ENCODE data around the gene ILF2.
"Not testable (repeated sequence)": the region's sequence is repeated elsewhere in the genome, so short reads cannot be mapped to it uniquely, and the experiment has no call there.

ILF2 gene

DNA sequence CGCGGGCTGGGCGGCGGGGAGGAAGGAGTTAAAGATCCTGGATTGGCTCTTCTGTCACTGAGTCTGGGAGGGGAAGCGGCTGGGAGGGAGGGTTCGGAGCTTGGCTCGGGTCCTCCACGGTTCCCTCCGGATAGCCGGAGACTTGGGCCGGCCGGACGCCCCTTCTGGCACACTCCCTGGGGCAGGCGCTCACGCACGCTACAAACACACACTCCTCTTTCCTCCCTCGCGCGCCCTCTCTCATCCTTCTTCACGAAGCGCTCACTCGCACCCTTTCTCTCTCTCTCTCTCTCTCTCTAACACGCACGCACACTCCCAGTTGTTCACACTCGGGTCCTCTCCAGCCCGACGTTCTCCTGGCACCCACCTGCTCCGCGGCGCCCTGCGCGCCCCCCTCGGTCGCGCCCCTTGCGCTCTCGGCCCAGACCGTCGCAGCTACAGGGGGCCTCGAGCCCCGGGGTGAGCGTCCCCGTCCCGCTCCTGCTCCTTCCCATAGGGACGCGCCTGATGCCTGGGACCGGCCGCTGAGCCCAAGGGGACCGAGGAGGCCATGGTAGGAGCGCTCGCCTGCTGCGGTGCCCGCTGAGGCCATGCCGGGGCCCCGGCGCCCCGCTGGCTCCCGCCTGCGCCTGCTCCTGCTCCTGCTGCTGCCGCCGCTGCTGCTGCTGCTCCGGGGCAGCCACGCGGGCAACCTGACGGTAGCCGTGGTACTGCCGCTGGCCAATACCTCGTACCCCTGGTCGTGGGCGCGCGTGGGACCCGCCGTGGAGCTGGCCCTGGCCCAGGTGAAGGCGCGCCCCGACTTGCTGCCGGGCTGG, 7.9 kb upstream of the ILF2 start, which contains the start of gene NPR1:
TSS of gene NPR1 (plus strand) at position 170 of the 818 bp plus-strand sequence. CDS start at position 591, 421 bp downstream.
- peak in 1 of 6 experiments; percentile 40 for DNase-seq

DNA sequence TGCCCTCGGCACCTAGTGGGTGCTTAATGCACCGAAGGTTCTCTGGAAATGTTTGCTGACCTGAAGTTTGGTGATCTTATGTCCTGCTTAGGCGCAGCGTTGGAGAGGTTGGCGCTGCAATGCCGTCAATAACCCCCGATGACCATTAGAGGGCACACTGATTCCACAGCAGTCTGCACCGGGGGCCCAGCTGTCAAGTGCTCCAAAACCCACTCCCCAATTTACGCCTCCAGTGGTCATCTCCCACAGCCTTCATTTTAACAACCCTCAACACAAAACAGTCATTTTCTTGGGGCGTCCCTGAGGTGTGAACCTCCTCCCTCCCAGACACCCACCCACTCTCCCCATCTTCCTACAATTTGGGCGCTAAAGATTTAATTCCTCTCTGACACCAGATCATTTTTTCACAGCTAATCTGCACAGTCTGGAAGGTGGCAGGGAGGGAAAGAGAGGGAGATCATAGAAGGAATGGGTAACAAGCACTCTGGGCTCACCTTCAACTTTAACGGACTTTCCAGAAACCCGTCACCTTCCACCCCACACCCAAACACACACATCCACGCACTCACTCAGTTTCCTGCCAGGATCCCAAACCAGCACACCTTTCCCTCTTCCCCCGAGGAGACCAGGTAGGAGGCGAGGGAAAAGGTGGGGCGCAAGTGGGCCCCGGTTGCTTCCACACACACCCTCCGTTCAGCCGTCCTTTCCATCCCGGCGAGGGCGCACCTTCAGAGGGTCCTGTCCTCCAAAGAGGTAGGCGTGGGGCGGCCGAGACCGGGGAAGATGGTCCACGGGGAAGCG, 7.1 kb upstream of the ILF2 start:
- DNase-seq = peak in 5 of 6 experiments; percentile 6 to 54 (median 28)

DNA sequence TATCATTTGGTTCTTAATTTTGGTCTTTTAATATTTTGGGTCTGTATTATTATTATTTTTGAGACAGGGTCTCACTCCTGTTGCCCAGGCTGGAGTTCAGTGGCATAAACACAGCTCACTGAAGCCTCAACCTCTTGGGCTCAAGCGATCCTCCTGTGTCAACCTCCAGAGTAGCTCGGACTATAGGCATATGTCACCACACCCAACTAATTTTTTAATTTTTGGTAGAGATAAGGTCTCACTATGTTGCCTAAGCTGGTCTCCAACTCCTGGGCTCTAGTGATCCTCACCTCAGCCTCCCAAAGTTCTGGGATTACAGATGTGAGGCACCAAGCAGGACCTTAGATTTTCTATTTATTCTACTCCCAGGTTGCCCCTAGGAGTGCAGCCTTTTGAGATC, 2.7 kb upstream of the ILF2 start:
- no peak for DNase-seq

DNA sequence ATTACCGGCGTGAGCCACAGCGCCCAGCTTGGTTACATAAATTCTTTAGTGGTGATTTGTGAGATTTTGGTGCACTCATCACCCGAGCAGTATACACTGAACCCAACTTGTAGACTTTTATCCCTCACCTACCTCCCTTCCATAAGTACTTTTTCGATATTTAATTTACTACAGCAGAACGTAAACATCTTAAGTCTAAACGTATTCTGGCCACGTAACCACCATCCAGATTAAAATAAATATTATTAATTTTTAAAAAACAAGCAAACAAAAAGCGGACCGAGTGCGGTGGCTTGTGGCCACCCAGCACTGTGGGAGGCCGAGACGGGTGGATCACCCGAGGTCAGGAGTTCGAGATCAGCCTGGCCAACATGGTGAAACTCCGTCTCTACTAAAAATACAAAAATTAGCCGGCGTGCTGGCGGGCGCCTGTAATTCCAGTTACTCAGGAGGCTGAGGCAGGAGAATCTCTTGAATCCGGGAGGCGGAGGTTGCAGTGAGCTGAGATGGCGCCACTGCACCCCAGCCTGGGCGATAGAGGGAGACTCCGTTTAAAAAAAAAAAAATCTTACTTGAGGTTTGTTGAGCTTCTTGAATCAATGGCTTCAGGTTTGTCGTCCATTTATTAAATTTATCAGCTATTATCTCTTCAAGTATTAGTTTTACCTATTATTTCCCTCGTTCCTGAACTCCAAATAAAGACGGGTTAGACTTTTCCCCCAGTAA, 998 bp upstream of the ILF2 start:
- peak; percentile 16 to 82 (median 45) for DNase-seq

DNA sequence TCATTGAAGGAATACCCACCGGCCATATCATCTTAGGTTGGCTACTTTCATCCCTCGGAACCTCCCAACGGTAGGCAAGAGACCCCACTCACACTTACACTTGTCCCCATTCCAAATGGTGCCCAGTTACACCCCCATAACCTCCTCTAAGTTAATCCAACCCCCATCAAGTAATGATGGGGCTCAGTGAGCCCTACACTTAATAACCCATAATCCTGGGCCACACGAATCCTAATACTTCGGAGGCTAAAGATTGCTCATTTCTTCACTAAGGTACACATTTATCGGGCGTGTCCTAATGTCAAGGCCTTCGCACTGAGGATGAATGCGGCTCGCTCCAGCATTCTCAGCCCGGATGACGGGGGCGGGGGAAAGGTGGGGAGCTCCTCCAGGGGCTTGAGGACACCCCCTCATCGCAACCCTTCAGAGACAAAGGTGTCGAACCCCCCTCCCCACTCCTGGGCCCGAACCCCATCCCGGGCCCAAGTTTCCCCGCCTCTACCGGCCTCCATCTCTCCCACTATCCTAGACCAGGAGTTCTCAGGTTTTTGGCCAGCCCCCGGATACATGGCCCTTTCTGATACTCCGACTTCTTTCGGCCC, 435 bp downstream of the ILF2 start:
- peak in 1 of 6 experiments; percentile 35 for DNase-seq

DNA sequence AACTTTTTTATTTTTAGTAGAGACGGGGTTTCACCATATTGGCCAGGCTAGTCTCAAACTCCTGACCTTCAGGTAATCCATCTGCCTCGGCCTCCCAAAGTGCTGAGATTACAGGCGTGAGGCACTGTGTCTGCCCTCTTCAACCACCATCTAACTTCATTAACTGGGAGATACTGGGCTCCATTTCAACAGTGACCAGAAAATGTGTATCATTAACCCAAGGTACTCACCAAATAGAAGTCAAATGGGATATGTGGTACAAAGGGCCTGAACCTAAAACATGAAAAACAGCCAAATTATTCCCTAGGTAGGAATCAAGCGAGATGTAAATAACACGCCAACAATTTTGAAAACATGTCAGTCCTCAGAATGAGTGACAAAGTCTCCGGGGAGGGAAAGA, 1.2 kb downstream of the ILF2 start:
- DNase-seq = no peak

DNA sequence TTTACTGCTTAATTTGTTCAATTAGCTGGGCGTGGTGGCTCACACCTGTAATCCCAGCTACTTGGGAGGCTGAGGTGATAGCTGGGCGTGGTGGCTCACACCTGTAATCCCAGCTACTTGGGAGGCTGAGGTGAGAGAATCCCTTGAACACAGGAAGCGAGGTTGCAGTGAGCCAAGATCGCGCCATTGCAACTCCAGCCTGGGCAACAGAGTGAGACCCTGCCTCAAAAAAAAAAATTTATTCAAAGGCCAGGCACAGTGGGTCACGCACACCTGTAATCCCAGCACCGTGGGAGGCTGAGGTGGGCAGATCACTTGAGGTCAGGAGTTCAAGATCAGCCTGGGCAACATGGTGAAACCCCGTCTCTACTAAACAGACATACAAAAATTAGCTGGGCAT, 2.1 kb downstream of the ILF2 start:
- not testable (repeated sequence) for DNase-seq

DNA sequence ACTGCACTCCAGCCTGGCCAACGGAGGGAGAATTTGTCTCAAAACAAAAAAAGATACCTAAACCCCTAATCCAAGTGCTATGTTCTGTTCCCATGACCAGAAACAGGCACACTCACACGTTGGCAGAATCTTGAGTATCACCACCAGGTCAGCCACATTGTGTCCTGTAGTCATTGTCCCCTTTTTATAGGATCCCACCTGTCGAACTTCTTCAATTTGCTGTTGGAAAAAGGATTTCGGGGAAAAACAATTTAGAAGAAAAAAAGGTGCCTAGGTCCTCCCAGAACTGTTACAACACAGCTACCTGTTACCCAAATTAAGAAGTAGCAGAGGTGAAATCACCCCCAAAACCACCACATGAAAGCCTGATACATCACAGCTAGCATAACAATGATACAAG, 3.4 kb downstream of the ILF2 start:
- no peak for DNase-seq

DNA sequence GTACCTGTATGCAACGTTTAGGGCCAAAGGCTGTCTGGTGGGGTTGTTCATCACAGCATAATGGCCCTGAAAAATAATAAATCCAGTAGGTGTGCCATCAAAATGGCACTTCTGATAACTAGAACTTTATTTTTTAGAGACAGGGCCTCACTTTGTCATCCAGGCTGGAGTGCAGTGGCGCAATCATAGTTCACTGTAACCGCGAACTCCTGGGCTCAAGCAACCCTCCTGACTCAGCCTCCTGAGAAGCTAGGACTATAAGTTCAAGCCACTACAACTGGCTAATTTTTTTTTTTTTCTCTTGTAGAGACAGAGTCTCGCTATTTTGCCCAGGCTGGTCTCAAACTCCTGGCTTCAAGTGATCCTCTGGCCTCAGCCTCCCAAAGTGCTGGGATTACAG, 7.6 kb downstream of the ILF2 start:
- DNase-seq = no peak

DNA sequence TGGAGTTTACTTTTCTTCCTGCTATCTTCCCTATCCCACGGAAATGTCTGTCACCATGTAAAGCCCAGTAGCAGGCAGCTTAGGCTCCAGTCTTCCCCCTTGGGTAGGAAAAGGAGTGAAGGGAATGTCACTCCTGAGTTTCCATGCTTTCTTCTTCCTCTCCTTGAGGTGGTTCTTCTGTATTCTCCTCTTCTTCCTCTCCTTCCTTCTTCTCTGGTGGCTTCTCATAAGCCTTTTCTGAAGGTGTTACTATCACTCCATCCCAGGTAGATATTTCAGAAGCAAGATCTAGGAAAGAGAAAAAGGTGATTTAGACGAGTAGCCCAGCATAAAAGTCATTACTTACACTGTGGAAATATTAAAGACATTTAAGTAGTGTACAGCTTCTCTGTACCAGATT, 8.5 kb downstream of the ILF2 start:
- DNase-seq = no peak

DNA sequence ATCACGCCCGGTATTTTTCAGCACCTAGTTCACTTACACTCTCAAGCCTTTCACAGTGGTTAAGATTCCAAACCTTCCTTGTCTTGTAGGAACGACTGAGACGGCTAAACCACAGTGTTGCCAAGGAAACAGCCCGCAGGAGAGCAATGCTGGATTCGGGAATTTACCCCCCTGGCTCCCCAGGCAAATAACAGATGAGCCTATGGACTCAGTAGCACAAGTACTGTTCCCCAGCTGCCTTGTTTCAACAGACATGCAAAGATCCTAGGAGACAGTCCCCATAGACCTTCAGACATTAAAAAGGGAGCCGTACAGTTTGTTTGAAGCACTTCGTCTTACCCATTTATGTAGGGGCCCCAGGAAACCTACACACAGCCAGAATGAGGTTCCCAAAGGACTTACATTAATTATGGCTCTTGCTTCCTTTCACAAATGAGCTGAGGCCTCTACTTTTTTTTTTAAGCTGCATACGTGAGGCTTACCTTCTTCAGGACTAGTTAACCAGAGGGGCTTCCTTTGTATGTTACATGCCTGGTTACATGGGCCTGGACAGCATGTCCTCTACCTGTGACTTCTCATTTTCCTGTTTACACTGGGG, 9.6 kb downstream of the ILF2 start:
- peak in 1 of 6 experiments; percentile 11 for DNase-seq

DNA sequence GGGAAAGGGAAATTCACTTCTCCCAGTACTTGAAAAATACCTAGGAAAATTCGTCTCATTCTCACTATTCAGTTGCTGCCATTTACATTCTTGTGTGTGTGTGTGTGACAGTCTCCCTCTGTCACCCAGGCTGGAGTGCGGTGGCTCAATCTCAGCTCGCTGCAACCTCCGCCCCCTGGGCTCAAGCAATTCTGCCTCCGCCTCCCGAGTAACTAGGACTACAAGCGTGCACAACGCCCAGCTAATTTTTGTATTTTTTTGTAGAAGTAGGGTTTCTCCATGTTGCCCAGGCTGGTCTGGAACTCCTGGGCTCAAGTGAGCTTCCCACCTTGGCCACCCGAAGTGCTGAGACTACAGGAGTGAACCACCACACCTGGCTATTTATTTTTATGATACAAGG, 11.1 kb downstream of the ILF2 start:
- no peak for DNase-seq

DNA sequence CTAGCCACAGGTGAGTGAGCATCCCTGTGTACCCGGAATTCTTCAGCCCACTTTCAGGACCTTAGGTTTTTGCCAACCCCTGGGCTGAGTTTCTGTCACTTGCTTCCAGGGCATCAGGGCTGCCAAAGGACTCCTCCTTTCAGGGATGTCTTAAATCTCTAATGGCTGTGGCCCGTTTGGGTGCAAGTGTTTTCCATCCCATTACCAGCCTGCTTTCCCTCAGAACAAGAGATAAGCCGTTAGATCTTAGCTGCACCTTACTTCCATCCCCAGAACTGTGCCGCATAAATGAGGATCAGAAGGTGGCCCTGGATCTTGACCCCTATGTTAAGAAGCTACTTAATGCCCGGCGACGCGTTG, 11.6 kb downstream of the ILF2 start:
- no peak for DNase-seq

DNA sequence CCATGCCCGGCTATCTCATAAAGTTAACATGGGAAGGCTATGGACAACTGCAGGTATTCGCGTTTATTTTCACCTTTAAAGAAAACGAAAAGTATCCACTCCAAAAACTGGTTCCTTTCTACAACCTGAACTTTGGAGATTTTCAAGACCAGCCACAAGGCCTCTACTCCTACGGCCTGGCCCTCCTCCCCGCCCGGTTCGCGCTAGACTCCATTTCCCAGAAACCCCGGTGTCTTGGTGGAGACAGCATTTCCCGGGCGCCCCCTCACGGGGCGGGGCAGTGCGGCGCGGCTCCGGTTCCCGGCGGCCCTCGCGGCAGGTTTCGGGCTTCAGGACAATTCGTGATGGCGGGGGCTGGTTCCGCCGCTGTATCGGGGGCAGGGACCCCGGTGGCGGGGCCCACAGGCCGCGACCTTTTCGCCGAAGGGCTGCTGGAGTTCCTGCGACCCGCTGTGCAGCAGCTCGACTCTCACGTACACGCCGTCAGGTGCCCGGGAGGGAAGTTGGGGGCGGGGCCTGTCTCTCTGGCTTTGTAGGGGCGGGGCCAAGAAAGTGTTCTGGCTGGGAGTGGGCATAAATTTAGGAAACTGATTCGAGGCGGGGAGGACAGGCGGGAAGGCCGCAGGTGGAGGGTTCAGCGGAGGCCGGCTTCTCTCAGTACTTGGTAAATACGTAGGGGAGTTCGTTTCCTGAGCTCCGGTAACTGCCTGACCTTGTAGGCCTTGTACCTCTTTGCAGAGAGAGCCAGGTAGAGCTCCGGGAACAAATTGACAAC, 12.2 kb downstream of the ILF2 start, which contains the start of gene SNAPIN:
TSS of gene SNAPIN (plus strand) at position 304 of the 775 bp plus-strand sequence. CDS start at position 345, 41 bp downstream.
- peak; percentile 73 to 97 (median 86) for DNase-seq

DNA sequence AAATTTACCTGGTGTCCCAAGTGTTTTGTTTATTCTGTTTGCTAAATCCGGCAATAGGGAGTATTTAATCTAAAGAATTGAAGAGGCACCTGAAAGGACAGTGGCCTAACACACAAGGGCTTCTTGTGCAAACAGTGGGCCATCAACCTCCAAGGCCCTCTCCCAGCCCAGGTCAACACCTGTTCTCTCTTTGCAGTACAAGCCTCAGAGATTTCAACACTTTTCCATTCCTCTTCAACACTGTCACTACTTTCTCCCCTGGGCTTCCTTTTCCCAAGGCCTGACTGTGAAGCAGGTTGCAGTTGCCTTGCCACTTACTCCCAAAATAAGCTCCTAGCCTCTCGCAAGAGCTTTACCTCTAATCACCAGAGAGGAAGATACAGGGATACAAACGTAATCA, 15.5 kb downstream of the ILF2 start:
- DNase-seq = no peak

DNA sequence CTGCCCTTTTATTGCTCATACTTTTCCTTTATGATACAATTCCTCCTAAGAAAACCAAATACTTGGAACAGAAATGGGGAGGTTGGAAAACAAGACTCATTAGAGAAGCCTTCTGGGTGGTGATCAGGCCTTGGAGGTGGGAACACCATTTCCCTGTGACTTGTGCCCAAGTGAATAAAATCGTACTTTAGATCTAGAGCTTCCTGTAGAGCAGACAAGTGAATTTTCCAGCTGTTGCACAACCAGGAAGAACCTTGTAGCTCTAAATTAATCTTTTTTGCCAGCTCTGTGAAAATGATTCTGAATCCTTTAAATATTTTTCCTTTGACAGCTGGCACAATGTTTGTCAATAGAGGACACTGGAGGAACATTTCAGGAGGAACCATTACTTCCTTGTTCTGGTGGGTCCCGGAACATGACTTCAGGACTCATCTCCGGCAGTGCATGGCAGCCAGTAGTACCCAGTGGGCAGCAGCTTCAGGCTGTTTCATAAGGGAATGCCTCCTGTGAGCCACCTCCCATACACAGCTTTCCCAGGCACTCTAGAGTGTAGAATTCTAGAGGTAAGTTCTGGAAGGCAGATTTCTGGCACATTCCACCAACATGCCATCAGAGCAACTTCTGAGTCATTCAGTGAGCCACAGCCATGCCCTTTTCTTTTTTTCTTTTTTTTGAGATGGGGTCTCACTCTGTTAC, 17.8 kb downstream of the ILF2 start:
- DNase-seq = no peak

DNA sequence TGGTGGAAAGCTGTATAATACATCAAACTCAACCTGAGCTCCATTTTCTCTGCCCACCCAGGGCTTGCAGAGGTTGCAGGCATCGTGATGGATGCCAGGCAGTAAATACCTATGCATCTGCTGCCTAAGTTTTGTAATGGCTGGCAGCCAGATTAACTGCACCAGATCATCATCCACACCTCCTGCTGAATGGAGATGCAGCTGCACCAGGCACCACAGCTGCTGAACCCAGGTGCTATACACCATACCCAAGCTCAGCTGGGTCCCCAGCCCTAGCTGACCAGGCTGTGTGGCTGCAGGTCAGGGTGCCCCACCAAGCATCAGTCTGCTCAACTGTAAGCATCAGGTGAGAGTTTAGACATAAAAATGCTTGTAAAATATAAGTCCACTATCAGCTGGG, 19.0 kb downstream of the ILF2 start:
- no peak for DNase-seq

DNA sequence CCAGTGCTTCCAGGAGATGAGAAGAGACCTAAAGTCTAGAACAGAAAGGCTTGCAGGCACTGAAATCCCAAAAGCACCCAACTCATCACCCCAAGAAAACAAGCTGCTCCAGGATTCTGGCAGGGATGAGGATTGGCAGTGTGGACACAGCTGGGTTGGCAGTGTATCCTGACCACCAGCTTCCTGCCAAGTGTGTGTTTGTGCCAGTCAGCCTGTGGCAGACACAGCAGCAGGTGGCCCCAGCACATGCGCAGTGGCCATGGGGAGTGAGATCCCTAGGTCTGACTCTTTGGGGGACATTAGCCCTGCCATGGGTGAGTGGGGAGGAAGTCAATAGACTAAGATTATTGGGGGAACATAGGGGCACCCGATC, 20.9 kb downstream of the ILF2 start:
- DNase-seq = no peak

DNA sequence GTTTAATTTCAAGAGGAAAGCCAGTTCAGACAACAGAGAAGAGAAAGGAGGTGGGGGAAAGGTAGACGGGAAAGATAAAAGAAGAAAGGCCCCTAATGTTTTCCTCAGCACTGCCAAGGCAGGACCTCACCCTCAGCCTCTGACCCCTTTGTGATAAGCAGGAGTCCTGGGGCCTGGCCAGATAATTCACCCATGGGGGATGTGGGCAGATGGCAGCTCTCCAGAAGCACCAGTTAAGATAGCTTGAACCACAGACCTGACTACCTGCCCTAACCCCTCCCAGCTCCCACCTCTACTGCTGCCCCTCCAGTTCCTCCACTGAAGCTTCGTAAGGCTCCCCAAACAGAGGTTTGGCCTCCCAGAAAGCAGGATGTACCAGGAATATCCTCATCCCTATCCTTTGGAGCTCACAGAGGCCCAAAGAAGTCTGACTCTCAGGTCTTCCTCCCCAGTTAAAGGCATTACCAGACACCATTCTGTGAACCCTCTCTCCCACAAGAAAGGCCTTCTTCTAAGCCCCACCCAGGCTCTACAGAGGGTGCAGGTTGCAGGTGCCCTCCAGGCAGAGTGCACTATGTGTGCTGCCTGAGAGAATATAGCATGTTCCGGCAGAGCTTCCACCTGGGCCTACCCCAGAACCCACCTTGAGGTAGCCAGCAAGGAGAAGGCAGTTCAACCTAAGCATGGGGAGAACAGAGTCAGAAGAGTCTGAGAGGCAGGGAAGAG, 21.5 kb downstream of the ILF2 start:
- DNase-seq = peak in 4 of 6 experiments; percentile 8 to 61 (median 52)

DNA sequence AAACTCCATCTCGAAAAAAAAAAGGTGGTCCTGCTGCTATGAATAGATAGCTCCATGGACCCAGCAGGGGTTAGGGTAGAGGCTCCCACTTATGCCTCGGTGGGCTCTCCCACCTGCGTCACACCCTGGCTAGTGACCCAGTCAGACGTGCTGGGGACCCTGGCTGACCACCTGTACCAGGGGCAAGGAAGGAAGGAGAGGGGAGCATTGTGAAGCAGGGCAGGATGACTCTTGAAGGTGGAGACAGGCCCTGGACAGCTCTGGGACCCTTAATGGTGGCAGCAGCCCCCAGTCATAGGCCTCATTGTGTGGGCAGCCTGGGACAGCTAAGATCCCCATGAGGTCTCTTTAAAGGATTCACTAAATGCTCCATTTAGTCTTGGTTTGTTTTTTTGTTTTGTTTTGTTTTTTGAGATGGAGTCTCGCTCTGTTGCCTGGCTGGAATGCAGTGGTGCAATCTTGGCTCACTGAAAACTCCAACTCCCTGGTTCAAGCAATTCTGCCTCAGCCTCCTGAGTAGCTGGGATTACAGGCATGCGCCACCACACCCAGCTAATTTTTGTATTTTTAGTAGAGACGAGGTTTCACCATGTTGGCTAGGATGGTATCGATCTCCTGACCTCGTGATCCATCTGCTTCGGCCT, 22.7 kb downstream of the ILF2 start:
- no peak for DNase-seq

All from stimulated activated naive CD4-positive, alpha-beta T cell (primary cell).